ENCODE measurements around the gene SCCPDH. TPM values are rescaled to one million over a fixed set of nuclear protein-coding genes. Genes with fewer than 3 reads are reported as not detected.
A peak's percentile ranks its signal among the peaks of the same experiment; 100 is the strongest.

Gene SCCPDH
- total RNA-seq, 1 donor, result 55.1 TPM

- TF ChIP-seq, protein P1, sequence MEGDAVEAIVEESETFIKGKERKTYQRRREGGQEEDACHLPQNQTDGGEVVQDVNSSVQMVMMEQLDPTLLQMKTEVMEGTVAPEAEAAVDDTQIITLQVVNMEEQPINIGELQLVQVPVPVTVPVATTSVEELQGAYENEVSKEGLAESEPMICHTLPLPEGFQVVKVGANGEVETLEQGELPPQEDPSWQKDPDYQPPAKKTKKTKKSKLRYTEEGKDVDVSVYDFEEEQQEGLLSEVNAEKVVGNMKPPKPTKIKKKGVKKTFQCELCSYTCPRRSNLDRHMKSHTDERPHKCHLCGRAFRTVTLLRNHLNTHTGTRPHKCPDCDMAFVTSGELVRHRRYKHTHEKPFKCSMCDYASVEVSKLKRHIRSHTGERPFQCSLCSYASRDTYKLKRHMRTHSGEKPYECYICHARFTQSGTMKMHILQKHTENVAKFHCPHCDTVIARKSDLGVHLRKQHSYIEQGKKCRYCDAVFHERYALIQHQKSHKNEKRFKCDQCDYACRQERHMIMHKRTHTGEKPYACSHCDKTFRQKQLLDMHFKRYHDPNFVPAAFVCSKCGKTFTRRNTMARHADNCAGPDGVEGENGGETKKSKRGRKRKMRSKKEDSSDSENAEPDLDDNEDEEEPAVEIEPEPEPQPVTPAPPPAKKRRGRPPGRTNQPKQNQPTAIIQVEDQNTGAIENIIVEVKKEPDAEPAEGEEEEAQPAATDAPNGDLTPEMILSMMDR (IDR thresholded peaks at IDR 0.05; ENCODE audit: insufficient read depth, low read length), result no peak
- H3K4me3 ChIP-seq (ENCODE audit: low read depth, low read length), result no peak overlapping the region
- no peak for DNase-seq (ENCODE audit: low read depth)
Observed at GRCh38 chr1:246794048-246794827, 70.0 kb downstream of the SCCPDH start.

DNA sequence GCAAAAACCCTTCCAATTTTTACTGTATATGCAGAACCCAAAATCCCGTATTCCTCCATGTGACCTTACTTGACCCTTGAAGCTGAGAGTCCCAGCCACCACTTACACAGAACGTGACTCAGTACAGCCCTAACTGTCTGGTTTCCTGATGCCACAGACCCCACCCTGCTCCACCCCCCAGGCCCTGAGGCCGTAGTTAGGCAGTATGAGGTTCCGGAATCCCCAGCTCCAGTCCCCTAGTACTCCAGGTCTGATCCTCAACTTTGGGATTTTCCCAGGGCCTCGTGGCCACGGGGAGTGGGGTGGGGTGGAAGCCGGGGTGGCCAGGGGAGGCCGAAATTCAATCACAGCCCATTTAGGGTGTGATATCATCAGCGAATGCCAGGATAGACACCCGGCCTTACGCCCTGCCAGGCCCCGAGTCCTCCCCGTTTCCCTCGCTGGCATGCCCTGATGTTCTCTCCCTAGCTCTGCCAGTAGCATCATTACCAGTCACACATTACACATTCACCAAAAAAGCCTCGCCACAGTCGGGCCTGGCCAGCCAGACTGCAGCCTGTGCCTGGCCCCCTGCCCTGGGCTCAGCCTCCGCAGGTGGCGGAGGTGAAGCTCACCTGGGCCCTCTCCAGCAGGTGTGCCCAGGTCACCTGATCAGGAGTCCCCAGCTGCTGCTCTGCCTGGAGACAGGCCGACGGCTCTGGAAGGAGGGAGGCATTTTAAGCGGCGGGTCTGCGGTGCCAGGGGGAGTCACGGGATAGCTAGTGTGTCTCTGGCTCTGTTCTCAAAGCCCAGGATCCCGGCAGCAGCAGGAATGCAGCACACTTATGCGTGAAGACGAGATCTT is 70.8 kb downstream of the SCCPDH start:
- DNase-seq (ENCODE audit: low read depth), result peak; percentile 21
- TF ChIP-seq, protein P1 (IDR thresholded peaks at IDR 0.05; ENCODE audit: insufficient read depth, low read length), result no peak
- no peak overlapping the region for H3K4me3 ChIP-seq (ENCODE audit: low read depth, low read length)

DNA sequence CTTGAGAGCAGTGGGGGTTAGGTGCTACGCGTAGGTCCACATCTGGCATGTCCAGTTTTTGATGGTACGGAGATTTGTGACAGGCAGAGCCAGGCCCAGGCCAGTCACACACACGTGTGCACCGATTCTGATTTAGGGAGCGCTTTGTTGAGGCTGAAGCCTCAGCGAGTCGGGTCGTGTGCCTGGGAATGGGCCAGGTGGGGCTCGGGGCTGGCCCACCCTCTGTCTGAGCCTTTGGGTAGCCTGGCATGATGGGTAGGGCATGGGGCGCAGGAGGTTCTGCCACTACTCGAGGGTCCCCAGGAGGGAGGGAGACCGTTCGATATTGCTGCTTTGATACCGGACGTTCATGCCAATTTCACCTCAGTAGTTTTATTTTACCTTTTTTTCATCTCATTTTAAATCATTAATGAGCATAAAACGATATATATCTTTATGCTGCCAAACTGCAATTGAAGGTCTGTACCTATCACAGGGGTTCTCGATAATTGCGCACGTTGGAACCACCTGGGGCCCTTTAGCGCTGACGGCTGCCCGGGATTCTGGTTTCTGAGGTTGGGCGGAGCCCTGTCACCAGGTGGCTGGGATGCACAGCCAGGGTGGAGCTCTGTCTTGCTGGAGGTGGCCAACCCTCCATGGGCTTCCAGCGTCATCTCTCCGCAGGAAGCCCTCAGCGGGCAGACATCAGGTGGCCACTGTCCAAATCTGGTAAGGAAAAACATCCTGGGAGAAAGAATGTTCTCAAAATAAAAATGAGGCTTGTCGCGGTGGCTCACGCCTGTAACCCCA is 71.9 kb downstream of the SCCPDH start:
- DNase-seq (ENCODE audit: low read depth), result no peak
- H3K4me3 ChIP-seq (ENCODE audit: low read depth, low read length), result no peak overlapping the region
- TF ChIP-seq, protein P1 (IDR thresholded peaks at IDR 0.05; ENCODE audit: insufficient read depth, low read length), result no peak

DNA sequence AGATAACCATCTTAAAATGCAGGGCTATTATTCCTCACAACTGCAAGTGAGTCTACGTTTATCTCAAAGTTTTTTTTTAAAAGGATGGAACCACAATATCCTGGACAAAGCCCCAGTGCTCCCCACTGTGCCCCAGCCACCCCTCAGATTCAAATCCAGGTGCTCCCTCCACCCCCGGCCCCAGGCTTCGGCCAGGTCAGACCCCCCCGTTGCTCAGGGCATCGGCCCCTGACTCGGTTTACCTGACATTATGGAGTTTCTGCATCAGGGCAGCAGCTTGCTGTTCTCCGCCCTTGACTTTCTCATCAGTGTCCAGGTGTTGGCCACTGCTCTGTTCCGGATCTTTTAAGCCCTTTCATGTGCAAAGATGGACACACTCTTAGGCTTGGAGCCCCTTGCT is 72.9 kb downstream of the SCCPDH start:
- no peak for DNase-seq (ENCODE audit: low read depth)
- H3K4me3 ChIP-seq (ENCODE audit: low read depth, low read length), result no peak overlapping the region
- TF ChIP-seq, protein P1 (IDR thresholded peaks at IDR 0.05; ENCODE audit: insufficient read depth, low read length), result no peak

GRCh38 chr1:246797597-246797996 is 73.4 kb downstream of the SCCPDH start:
- no peak overlapping the region for H3K4me3 ChIP-seq (ENCODE audit: low read depth, low read length)
- TF ChIP-seq, protein P1 (IDR thresholded peaks at IDR 0.05; ENCODE audit: insufficient read depth, low read length), result no peak
- DNase-seq (ENCODE audit: low read depth), result no peak

GRCh38 chr1:246798107-246798506 is 73.9 kb downstream of the SCCPDH start:
- no peak overlapping the region for H3K4me3 ChIP-seq (ENCODE audit: low read depth, low read length)
- TF ChIP-seq, protein P1 (IDR thresholded peaks at IDR 0.05; ENCODE audit: insufficient read depth, low read length), result no peak

More at GRCh38 chr1:246798107-246798506, 73.9 kb downstream of the SCCPDH start:
- DNase-seq (ENCODE audit: low read depth), result no peak

All from fibroblast of the aortic adventitia (primary cell).